Body of pancreas (tissue), 4 donors: ENCODE data around the gene ZNF785. TPM values are rescaled to one million over a fixed set of nuclear protein-coding genes. Genes with fewer than 3 reads are reported as not detected.

Source experiments
- ATAC-seq: fragments of 150-250 bp; one replicate; pipeline ENCODE4 v1.9.1; 2016
- DNase-seq, 4 donors: peaks; one replicate each; pipeline ENCODE4 v3.0.0-alpha.2; 2019
- H3K27ac ChIP-seq, 4 donors: fragments of 200-600 bp; sonication (generic); 1 replicate in 3 of 4; 2 replicates in 1 of 4; pipeline versions ENCODE4 v1.5.1 to v1.6.1; 2016 to 2019; ENCODE audit warnings: mild to moderate bottlenecking in 1 of 4, mixed read lengths in 1 of 4, moderate library complexity in 1 of 4
- H3K27me3 ChIP-seq, 2 donors: fragments of 200-600 bp; sonication (generic); one replicate each; pipeline ENCODE4 v1.6.0; 2016; ENCODE audit warnings: mild to moderate bottlenecking in 1 of 2
- H3K36me3 ChIP-seq, 2 donors: fragments of 200-600 bp; sonication (generic); replicated peaks in 1 of 2; 2 replicates each; pipeline ENCODE4 v1.5.1; 2016; ENCODE audit warnings: low read depth in 2 of 2; ENCODE audit not compliant: insufficient read depth in 1 of 2
- H3K4me1 ChIP-seq: fragments of 200-600 bp; sonication (generic); one replicate; pipeline ENCODE4 v1.6.0; 2016
- H3K4me3 ChIP-seq, 2 donors: fragments of 200-600 bp; sonication (generic); 1 replicate in 1 of 2; 2 replicates in 1 of 2; pipeline ENCODE4 v1.5.1; 2016 to 2019
- H3K9me3 ChIP-seq, 3 donors: fragments of 200-600 bp; sonication (generic); 1 replicate in 2 of 3; 2 replicates in 1 of 3; pipeline ENCODE4 v1.5.1; 2016
- POLR2A ChIP-seq, 3 donors: fragments of 450-650 bp; IDR thresholded peaks; one replicate each; pipeline ENCODE4 v1.6.1; 2016; ENCODE audit warnings: antibody characterized with exemption in 3 of 3, mild to moderate bottlenecking in 2 of 3
- WGBS, 2 donors: methylation state at CpG; one replicate each; pipeline ENCODE4 v1.1.5; 2017; 5-methylcytosine and 5-hydroxymethylcytosine counted together
- intact Hi-C: fragments of 100-400 bp; cut with DNase I; formaldehyde crosslinking; loops from one replicate; pipeline ENCODE4 v1.15.1; 2023
- total RNA-seq, 2 donors: library from RNA; depleted of rRNA; stranded (reverse); fragments of >200 nt; gene quantifications; one replicate each; pipeline ENCODE4 v1.1.0, GENCODE V29; 2016
- TF ChIP-seq, protein P1 (sequence below), 7 experiments: fragments of 450-650 bp in 4 of 7; fragments of 200-600 bp in 3 of 7; sonication (generic) in 3 of 7; IDR thresholded peaks; one replicate each; pipeline ENCODE4 v1.5.1; 2016 to 2019; ENCODE audit warnings: antibody characterized with exemption in 7 of 7

The ZNF785 gene
- total RNA-seq, 2 donors from 2014 or later, result 10.9 to 16.1 TPM

DNA sequence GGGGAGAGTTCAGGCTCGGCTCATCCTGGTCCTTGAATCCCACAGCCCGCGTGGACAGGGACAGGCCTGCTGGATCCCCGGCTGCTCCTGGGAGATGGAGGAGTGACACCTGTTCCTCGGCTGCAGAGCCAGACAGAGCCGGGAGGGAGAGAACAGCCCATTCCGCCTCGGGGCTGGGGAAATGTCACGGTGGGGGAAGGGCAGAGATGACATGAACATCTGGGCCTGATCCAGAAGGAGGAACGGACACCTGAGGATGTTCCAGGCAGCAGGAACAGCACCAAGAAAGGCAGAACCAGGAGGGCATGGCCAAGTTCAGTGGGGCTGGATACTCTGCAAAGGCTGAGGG lies 29.4 kb downstream of the ZNF785 start:
- TF ChIP-seq, protein P1, sequence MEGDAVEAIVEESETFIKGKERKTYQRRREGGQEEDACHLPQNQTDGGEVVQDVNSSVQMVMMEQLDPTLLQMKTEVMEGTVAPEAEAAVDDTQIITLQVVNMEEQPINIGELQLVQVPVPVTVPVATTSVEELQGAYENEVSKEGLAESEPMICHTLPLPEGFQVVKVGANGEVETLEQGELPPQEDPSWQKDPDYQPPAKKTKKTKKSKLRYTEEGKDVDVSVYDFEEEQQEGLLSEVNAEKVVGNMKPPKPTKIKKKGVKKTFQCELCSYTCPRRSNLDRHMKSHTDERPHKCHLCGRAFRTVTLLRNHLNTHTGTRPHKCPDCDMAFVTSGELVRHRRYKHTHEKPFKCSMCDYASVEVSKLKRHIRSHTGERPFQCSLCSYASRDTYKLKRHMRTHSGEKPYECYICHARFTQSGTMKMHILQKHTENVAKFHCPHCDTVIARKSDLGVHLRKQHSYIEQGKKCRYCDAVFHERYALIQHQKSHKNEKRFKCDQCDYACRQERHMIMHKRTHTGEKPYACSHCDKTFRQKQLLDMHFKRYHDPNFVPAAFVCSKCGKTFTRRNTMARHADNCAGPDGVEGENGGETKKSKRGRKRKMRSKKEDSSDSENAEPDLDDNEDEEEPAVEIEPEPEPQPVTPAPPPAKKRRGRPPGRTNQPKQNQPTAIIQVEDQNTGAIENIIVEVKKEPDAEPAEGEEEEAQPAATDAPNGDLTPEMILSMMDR (IDR thresholded peaks at IDR 0.05), result no peak
- TF ChIP-seq POLR2A (IDR thresholded peaks at IDR 0.05), result no peak
- ATAC-seq (no peak), DNase-seq (no peak)
- Histone ChIP-seq H3K27ac (no peak overlapping the region), H3K9me3 (no peaks in the 10 kb centered on the region), H3K4me3 (no peak overlapping the region), H3K36me3 (peaks cover 0 to 2% of the 10 kb centered on the region in 2 donors), H3K27me3 (no peaks in the 10 kb centered on the region), H3K4me1 (peaks cover 25% of the 10 kb centered on the region)
- intact Hi-C loops, result no loop called here
- 65 to 77% methylated on average over 10 of the region's 10 CpGs for WGBS, 2 donors

DNA sequence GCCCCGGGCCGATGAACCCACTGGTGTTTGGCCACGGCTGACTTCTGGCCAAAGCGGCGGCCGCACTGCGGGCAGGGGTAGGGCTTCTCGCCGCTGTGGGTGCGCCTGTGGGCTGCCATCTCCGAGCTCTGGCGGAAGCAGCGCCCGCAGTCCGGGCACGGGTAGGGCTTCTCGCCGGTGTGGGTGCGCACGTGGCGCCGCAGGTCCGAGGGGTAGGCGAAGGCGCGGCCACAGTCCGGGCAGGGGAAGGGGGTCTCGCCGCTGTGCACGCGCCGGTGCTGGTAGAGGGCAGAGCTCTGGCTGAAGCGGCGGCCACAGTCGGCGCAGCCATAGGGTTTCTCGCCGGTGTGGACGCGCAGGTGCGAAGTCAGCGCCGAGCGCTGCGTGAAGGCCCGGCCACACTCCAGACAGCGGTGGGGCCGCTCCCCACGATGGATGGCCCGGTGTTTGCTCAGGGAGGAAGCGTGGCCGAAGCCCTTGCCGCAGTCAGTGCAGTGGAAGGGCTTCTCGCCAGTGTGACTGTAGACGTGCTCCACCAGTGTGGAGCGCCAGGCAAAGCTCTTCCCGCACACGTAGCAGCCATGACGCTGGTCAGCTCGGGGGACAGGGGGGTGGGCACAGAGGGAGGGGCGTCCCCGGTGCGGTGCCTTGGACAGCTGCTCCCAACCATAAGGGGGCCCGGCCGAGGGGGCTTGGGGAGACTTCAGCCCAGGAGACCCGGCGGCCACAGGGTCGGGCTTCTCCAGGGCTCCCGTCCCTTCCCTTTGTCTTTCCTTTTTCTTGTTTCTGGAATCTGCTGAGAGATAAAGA lies 30.0 kb downstream of the ZNF785 start:
- no peak for TF ChIP-seq POLR2A (IDR thresholded peaks at IDR 0.05)
- TF ChIP-seq, protein P1 (IDR thresholded peaks at IDR 0.05), result no peak
- Histone ChIP-seq H3K27ac (no peak overlapping the region), H3K4me1 (peaks cover 22% of the 10 kb centered on the region), H3K4me3 (no peak overlapping the region), H3K36me3 (peaks cover 0 to 2% of the 10 kb centered on the region in 2 donors), H3K9me3 (no peaks in the 10 kb centered on the region), H3K27me3 (no peaks in the 10 kb centered on the region)
- intact Hi-C loops, result no loop called here
- WGBS, 2 donors, result 94 to 96% methylated on average over 15 to 61 of the region's 69 CpGs
- ATAC-seq, result no peak
- no peak for DNase-seq

DNA sequence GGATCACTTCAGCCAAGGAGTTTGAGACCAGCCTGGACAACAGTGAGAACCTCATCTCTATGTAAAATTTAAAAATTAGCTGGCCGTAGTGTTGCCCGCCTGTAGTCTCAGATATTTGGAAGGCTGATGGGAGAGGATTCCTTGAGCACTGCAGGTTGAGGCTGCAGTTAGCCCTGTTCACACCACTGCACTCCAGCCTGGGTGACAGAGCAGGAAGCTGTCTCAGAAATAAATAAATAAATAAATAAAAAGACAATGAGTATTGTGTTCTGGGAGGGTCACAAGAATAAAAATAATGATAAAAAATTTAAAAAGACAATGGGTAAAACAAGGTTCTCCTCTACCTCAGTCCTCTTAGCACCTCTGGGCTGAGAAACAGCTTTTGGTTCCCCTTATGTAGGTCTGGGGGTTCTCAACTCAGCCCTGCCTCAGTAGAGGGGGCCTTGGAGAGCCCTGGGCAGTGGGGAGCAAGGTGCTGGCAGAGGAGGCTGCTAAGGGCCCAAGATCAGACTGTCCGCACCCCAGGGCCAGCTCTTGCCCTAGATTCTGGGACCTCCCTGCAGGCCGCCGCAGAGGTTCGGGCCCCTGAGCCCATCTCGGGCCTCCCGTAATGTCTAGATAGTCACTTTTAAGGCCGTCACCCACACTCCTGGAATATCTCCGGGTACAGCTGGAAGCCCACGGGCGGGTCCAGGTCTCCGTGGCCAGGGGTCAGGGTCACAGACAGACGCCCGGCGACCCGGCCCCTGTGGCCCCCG lies 30.8 kb downstream of the ZNF785 start:
- WGBS, 2 donors, result 89 to 92% methylated on average over 3 to 18 of the region's 18 CpGs
- no peaks in the 10 kb centered on the region for H3K27me3 ChIP-seq
- H3K9me3 ChIP-seq, result no peaks in the 10 kb centered on the region
- DNase-seq (no peak), ATAC-seq (no peak)
- peaks cover 0 to 2% of the 10 kb centered on the region in 2 donors for H3K36me3 ChIP-seq
- no peak overlapping the region for H3K4me3 ChIP-seq
- intact Hi-C loops, result no loop called here
- no peak overlapping the region for H3K27ac ChIP-seq
- H3K4me1 ChIP-seq, result peaks cover 22% of the 10 kb centered on the region
- TF ChIP-seq, protein P1 (IDR thresholded peaks at IDR 0.05), result no peak
- no peak for TF ChIP-seq POLR2A (IDR thresholded peaks at IDR 0.05)

DNA sequence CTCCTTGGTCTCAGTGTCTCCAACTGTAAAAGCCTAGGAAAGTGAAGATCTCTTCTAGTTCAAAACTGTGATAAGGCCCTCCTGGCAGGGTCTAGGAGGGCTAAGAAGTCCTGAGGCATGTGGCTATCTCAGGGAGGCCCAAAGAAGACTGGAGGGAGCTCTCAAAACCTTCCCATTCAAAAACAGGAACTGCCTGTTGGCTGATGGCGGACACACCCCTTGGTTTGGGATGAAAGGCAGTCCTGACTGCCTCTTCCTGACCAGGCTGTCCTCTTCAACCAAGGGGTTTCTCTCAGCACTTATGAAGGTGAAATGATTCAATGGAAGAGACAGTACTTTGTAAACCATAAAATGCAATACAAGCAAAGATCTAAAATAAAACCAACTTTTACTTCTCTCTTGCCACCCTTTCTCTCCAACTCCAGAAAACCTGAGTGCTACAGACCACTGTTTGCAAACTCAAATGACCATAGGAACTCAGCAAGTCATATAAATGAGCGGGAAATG lies 32.1 kb downstream of the ZNF785 start:
- H3K36me3 ChIP-seq, result peaks cover 0 to 2% of the 10 kb centered on the region in 2 donors
- no peak overlapping the region for H3K4me3 ChIP-seq
- no peak for ATAC-seq
- DNase-seq, result no peak
- no peak overlapping the region for H3K27ac ChIP-seq
- peaks cover 17% of the 10 kb centered on the region for H3K4me1 ChIP-seq
- no peaks in the 10 kb centered on the region for H3K27me3 ChIP-seq
- WGBS, 2 donors, result 92 to 100% methylated on average over 2 of the region's 2 CpGs
- no peaks in the 10 kb centered on the region for H3K9me3 ChIP-seq
- TF ChIP-seq POLR2A (IDR thresholded peaks at IDR 0.05), result no peak
- TF ChIP-seq, protein P1 (IDR thresholded peaks at IDR 0.05), result no peak
- intact Hi-C loops, result no loop called here
